GM18502 (cell line): Measurements from ENCODE around the gene EFCAB5.

Experiments used
- ATAC-seq: cut with Tn5 transposase; IDR thresholded peaks from one replicate; pipeline ENCODE4 v1.9.1; 2021; ENCODE audit warnings: mild to moderate bottlenecking; ENCODE audit not compliant: unreplicated experiment, poor library complexity

The EFCAB5 gene

GRCh38 chr17:30148376-30148775 lies 206.9 kb downstream of the EFCAB5 start:
- ATAC-seq, result no peak

GRCh38 chr17:30151471-30151870 lies 210.0 kb downstream of the EFCAB5 start:
- no peak for ATAC-seq

- no peak for ATAC-seq
Observed at GRCh38 chr17:30153463-30153862, 212.0 kb downstream of the EFCAB5 start.

GRCh38 chr17:30155389-30155788 lies 214.0 kb downstream of the EFCAB5 start:
- no peak for ATAC-seq
